ENCODE data around the gene GINS3.
A peak's percentile ranks its signal among the peaks of the same experiment; 100 is the strongest.

GINS3 gene

DNA sequence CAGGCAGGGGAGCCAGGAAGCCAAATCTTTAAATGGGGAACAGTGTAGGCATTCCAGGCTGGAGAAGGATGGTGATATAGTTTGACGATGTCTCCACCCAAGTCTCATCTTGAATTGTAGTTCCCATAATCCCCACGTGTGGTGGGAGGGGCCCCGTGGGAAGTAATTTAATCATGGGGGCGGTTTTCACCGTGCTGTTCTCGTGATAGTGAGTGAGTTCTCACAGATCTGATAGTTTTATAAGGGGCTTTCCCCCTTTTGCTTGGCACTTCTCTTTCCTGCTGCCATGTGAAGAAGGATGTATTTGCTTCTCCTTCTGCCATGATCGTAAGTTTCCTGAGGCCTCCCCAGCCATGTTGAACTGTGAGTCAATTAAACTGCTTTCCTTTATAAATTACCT lies 28.8 kb downstream of the GINS3 start:
- POLR2A ChIA-PET = no interaction called here
- no peak for DNase-seq (ENCODE audit: extremely low spot score)

DNA sequence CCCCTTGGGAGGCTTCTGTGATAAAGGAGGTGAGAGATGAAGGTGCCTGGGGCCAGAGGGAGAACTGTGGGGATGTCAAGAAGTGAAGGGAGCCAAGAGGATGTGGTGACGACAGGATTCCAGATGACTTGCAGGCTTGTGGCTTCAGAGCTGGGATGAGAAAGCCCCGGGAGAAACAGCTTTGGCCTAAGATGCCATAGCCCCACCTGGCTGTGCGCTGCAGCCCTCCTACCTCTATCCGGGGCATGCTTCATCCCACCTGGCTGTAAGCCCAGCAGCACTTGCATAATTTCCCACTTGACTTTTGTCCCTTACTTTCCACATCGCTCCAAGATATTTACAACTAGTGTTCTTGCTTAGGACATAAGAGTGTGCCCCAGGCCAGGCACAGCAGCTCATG lies 29.3 kb downstream of the GINS3 start:
- DNase-seq (ENCODE audit: extremely low spot score) = no peak

More for the DNA sequence above, 28.8 kb downstream of the GINS3 start:
- TF ChIP-seq, protein P1, sequence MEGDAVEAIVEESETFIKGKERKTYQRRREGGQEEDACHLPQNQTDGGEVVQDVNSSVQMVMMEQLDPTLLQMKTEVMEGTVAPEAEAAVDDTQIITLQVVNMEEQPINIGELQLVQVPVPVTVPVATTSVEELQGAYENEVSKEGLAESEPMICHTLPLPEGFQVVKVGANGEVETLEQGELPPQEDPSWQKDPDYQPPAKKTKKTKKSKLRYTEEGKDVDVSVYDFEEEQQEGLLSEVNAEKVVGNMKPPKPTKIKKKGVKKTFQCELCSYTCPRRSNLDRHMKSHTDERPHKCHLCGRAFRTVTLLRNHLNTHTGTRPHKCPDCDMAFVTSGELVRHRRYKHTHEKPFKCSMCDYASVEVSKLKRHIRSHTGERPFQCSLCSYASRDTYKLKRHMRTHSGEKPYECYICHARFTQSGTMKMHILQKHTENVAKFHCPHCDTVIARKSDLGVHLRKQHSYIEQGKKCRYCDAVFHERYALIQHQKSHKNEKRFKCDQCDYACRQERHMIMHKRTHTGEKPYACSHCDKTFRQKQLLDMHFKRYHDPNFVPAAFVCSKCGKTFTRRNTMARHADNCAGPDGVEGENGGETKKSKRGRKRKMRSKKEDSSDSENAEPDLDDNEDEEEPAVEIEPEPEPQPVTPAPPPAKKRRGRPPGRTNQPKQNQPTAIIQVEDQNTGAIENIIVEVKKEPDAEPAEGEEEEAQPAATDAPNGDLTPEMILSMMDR (IDR thresholded peaks at IDR 0.05; ENCODE audit: control extremely low read depth, extremely low read depth, low read depth, missing control alignments) = no peak
- CTCF ChIA-PET = no interaction called here

DNA sequence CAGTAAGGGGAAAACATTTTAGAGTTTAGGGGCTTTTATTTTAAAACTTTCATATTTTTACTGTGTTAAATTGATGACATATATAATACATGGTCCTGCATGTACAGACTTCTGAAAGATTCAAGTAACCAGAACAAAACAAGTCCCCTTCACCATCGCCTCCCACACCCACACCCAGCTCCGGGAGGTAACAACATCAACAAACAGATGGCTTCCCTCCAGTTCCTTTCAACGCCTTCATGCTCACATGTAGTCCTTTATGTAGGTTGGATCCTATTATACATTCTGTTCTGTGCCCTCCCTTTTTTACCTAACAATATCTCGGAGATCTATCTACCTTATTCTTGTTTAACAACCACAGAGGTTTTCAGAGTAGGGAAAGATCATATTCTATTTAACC lies 30.5 kb downstream of the GINS3 start:
- DNase-seq (ENCODE audit: extremely low spot score) = no peak
- TF ChIP-seq, protein P1 (IDR thresholded peaks at IDR 0.05; ENCODE audit: control extremely low read depth, extremely low read depth, low read depth, missing control alignments) = no peak
- POLR2A ChIA-PET = no interaction called here
- CTCF ChIA-PET = no interaction called here

More for the DNA sequence above, 29.3 kb downstream of the GINS3 start:
- CTCF ChIA-PET = no interaction called here
- TF ChIP-seq, protein P1 (IDR thresholded peaks at IDR 0.05; ENCODE audit: control extremely low read depth, extremely low read depth, low read depth, missing control alignments) = no peak
- POLR2A ChIA-PET = no interaction called here

DNA sequence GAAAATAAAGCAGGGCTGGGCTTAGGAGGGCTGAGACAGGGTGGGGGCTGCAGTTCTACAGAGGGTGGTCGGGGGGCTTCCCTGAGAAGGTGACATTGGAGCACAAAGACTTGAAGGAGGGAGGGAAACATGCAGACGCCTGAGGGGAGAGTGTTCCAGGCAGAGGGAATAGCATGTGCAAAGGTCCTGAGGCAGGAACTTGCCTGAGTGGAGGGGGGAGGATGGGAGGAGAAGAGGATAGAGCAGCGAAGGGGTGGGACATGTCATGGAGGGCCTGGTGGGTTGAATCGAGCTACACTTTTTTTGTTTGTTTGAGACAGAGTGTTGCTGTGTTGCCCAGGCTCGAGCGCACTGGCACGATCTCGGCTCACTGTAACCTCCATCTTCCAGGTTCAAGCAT lies 33.0 kb downstream of the GINS3 start:
- TF ChIP-seq, protein P1 (IDR thresholded peaks at IDR 0.05; ENCODE audit: control extremely low read depth, extremely low read depth, low read depth, missing control alignments) = no peak
- CTCF ChIA-PET = interaction anchor here (1.2 to 2.3 kb wide), 2 partner anchors 16 to 331 kb away, joined by 3 to 5 read pairs; no protein-coding TSS in a partner anchor
- no peak for DNase-seq (ENCODE audit: extremely low spot score)
- POLR2A ChIA-PET = no interaction called here

DNA sequence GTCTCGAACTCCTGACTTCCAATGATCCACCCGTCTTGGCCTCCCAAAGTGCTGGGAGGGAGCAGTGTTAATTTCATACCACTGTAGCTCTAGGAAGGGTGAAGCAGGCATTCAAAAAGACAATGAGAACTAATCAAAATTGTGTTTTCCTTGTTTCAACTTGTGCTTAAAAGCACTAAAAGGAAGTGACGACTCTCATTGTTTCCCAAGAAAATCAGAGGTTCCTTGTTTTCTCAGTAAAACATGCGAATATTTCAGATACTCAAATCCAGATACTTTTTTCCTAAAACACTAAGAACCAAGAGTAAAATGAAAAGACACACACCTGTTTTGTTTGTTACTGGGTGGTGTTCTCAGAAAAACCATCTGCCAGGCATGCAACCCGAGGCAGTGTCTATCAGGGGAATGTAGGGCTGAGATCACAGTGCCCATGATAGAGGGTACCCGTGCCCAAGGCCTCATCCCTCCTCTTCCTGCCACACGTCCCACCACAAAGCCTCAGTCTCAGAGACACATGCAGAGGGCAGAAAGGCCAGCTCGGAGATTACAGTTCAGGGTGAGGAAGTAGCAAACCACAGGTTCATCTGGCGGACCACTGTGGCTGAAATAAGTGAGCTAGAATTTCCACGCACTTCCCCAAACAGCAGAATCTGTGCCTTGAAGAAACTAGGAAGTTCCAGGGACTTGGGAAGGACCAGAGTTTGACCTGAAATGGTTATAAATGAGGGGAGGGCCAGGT lies 33.7 kb downstream of the GINS3 start:
- POLR2A ChIA-PET = no interaction called here
- TF ChIP-seq, protein P1 (IDR thresholded peaks at IDR 0.05; ENCODE audit: control extremely low read depth, extremely low read depth, low read depth, missing control alignments) = no peak
- peak; percentile 37 for DNase-seq (ENCODE audit: extremely low spot score)
- CTCF ChIA-PET = interaction anchor here (1.2 to 2.3 kb wide), 3 partner anchors 17 to 330 kb away, joined by 3 to 5 read pairs (median 5); no protein-coding TSS in a partner anchor

DNA sequence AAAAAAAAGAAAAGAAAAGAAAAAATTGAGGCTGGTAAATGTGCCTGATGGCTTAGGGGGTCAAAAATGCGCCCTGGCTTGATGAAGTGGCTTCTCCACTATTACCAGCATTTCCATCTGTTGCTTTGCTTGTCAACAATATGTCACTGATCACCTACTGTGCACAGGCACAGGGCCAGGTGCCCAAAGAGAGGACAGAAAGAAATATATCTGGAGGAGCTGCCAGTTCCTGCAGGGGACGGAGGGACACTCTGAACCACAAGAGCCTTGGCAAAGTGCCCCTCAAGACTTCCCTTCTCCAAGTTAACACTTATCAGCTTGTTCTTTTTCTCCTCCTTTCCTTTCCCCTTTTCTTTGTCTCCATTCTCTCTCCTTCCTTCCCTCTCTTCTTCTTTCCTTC lies 34.7 kb downstream of the GINS3 start:
- TF ChIP-seq, protein P1 (IDR thresholded peaks at IDR 0.05; ENCODE audit: control extremely low read depth, extremely low read depth, low read depth, missing control alignments) = no peak
- no peak for DNase-seq (ENCODE audit: extremely low spot score)
- ChIA-PET POLR2A (interaction anchor here (0.7 kb wide), 1 partner anchor 134 kb away, joined by 3 read pairs; no protein-coding TSS in a partner anchor), CTCF (interaction anchor here (1.4 to 2.3 kb wide), 2 partner anchors 18 to 61 kb away, joined by 5 read pairs; no protein-coding TSS in a partner anchor)

Data from GM10248 (cell line).